Motor neuron (in vitro differentiated cells): Measurements from ENCODE around the gene RAN. TPM values are rescaled to one million over a fixed set of nuclear protein-coding genes. Genes with fewer than 3 reads are reported as not detected.
A peak's percentile ranks its signal among the peaks of the same experiment; 100 is the strongest.
"Not testable (repeated sequence)": the region's sequence is repeated elsewhere in the genome, so short reads cannot be mapped to it uniquely, and the experiment has no call there.

Experiments used
- ATAC-seq, 8 experiments: fragments of 200-7000 bp; cut with Tn5 transposase; replicated peaks in 6 of 8; 2 replicates each; pipeline ENCODE4 v1.8.0; 2021; ENCODE audit warnings: mild to moderate bottlenecking in 8 of 8, moderate library complexity in 8 of 8
- H3K27ac ChIP-seq, 2 donors: fragments of 250-450 bp; sonication (Bioruptor Pico); 2 replicates each; pipeline ENCODE4 v1.9.0; 2021; ENCODE audit warnings: antibody characterized with exemption in 2 of 2, mild to moderate bottlenecking in 2 of 2, moderate library complexity in 1 of 2
- H3K4me1 ChIP-seq, 2 donors: fragments of 250-450 bp; sonication (Bioruptor Pico); replicated peaks in 1 of 2; 2 replicates each; pipeline ENCODE4 v1.6.1; 2021; ENCODE audit warnings: antibody characterized with exemption in 2 of 2, mild to moderate bottlenecking in 2 of 2, moderate library complexity in 1 of 2
- H3K4me3 ChIP-seq, 5 donors: fragments of 250-450 bp; sonication (Bioruptor Pico); 2 replicates each; pipeline ENCODE4 v1.9.0; 2021; ENCODE audit warnings: antibody characterized with exemption in 5 of 5, mild to moderate bottlenecking in 5 of 5, moderate library complexity in 4 of 5
- WGBS, 10 experiments: fragments of 450-650 bp; shearing (Covaris generic); methylation state at CpG; one replicate each; pipeline ENCODE4 v1.0.0; 2022; 5-methylcytosine and 5-hydroxymethylcytosine counted together
- in situ Hi-C, 9 experiments: fragments of 400-800 bp; cut with MboI; loops; one replicate each; pipeline ENCODE4 v1.15.0; 2021; ENCODE audit warnings: low sequenced_read_pairs in 9 of 9, low pct_unique_long_range_greater_than_20kb in 2 of 9; ENCODE audit not compliant: unreplicated experiment in 9 of 9
- total RNA-seq, 8 experiments: library from RNA; unstranded; fragments of 300-600 nt; gene quantifications; 2 replicates each; pipeline versions ENCODE4 v1.2.3 to v1.2.4, GENCODE V29; 2022

RAN gene
- total RNA-seq, 8 experiments from 2014 or later = 162 to 797 (median 416) TPM

DNA sequence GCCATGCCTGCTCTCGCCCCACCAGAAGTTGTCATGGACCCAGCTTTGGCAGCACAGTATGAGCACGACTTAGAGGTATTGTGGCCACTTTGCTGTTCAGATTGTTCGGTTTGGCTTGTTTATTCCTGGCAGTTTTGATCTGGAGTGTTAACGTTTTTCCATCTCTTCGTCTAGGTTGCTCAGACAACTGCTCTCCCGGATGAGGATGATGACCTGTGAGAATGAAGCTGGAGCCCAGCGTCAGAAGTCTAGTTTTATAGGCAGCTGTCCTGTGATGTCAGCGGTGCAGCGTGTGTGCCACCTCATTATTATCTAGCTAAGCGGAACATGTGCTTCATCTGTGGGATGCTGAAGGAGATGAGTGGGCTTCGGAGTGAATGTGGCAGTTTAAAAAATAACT, 3.8 kb downstream of the RAN start:
- in situ Hi-C loops, ATAC-seq, H3K27ac ChIP-seq, H3K4me3 ChIP-seq: not testable (repeated sequence)
- H3K4me1 ChIP-seq = peaks cover 15 to 21% of the 10 kb centered on the region in 2 donors
- WGBS, 10 experiments = 60 to 100% (median 89%) methylated on average over 1 to 6 of the region's 11 CpGs; no CpG with 5 or more reads in 3 of the 10 experiments

DNA sequence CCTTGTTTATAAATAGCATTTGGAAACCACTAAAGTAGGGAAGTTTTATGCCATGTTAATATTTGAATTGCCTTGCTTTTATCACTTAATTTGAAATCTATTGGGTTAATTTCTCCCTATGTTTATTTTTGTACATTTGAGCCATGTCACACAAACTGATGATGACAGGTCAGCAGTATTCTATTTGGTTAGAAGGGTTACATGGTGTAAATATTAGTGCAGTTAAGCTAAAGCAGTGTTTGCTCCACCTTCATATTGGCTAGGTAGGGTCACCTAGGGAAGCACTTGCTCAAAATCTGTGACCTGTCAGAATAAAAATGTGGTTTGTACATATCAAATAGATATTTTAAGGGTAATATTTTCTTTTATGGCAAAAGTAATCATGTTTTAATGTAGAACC, 4.4 kb downstream of the RAN start:
- in situ Hi-C loops = no loop called here
- Histone ChIP-seq H3K27ac (no peak overlapping the region), H3K4me3 (no peak overlapping the region), H3K4me1 (peaks cover 9 to 15% of the 10 kb centered on the region in 2 donors)
- ATAC-seq = no peak

DNA sequence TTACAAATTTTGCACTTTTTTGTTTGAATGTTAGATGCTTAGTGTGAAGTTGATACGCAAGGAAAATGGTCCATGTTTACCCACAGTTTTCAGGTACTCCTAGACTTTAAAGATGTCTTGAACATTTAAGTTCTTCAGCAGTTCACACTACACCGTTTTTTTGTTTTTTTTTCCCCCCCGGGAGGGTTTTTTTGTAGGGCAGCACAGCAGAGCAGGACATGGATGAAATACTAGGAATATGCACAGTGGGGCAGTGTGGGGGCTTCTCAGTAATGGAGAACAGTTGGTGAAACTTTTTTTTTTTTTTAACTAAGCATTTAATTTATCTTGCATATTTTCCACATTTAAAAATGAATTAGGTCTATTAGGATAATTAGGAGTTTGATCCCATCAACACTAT, 4.9 kb downstream of the RAN start:
- in situ Hi-C loops = no loop called here
- no peak overlapping the region for H3K4me3 ChIP-seq
- 60 to 100% (median 79%) methylated on average over 1 to 3 of the region's 3 CpGs; no CpG with 5 or more reads in 2 of the 10 experiments for WGBS, 10 experiments
- peaks cover 8 to 14% of the 10 kb centered on the region in 2 donors for H3K4me1 ChIP-seq
- H3K27ac ChIP-seq = no peak overlapping the region
- no peak for ATAC-seq

DNA sequence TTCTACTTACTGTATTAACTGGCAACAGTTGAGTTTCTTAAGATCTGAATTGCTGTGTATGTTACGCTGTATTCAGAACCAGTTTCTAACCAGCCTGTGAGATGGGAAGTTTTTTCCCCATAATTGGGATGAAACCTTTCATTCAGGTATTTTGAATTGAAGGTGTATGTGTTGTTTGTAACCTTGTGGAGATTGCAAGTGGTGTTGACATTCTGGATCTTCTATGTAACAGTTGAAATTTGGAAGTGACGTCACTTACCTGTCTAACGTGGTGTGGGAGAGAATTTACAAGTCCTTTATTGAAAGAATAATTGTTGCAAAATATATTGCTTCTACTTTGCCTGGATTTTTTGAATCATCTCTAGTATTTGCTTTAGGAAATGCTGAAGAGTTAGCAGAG, 5.5 kb downstream of the RAN start:
- peaks cover 8 to 14% of the 10 kb centered on the region in 2 donors for H3K4me1 ChIP-seq
- WGBS, 10 experiments = 73 to 100% (median 100%) methylated on average over 1 to 3 of the region's 3 CpGs; no CpG with 5 or more reads in 1 of the 10 experiments
- H3K27ac ChIP-seq = no peak overlapping the region
- no peak for ATAC-seq
- in situ Hi-C loops = no loop called here
- no peak overlapping the region for H3K4me3 ChIP-seq

DNA sequence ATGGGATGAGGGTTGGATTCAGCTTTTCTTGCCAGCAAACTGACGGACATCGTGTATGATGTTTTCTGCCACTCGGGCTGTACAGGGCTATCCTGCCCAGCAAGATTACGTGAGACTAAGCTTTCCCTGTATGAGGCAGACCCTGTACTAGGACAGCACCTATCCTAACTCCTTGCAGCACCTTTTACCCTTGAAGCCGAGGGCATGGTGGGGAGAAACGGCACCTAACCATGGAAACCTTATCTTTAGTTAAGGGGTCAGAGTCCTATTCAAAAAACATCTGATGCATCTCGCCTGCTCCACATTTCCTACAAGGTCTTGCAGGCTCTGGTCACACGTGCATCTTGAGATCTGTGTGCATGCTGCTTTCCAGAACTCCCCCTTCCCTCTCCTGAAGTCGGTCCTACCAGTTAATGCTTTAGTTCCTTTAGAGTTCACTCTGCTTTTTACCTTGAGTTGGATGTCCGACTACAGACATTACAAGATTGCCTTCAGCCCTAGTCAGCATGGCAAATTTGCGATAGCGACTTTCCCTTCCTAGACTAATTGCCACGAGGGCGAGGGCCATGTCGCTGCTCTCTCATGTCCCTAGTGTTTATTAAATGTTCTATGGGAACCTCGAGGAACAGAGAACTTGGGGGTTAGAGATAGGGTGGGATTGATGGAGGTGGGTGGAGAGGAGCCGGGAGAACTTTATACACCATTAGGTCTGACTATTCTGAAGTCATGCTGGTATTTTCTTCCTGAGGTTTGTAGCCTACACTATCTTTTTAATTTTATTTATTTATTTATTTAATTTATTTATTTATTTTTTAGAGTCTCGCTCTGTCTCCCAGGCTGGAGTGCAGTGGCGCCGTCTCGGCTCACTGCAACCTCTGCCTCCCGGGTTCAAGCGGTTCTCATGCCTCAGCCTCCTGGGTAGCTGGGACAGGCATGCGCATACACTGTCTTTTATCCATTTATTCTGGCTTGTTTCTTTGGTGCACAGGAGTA, 6.6 kb downstream of the RAN start:
- Histone ChIP-seq H3K4me1 (peaks cover 6 to 7% of the 10 kb centered on the region in 2 donors), H3K4me3 (no peak overlapping the region), H3K27ac (no peak overlapping the region)
- in situ Hi-C loops = no loop called here
- WGBS, 10 experiments = 54 to 97% (median 79%) methylated on average over 5 to 15 of the region's 24 CpGs
- ATAC-seq = peak; percentile 3 to 26 (median 10)

DNA sequence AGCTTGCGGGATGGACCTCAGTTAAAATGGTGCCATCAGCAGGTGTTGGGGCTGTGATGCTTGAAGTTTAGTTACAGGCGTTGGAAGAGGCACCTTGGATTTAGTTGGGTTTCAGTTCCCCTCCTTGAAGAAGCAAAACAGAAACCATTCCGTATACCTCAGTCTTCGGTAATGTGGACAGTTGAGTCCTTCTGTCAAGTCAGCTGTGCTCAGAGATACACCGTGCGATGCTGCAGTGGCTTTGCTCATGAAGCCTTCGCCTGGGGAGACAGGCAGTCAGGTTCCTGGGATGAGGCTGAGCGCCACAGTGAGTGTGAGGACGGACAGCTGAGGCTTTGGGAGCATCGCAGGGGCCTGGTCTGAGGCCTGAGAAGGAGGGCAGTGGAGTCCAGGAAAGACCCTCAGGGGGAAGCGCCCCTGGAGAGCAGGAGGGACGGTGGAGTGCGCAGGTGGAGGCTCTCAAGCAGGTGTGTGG, 7.4 kb downstream of the RAN start:
- Histone ChIP-seq H3K4me3 (no peak overlapping the region), H3K27ac (no peak overlapping the region), H3K4me1 (peaks cover 0 to 5% of the 10 kb centered on the region in 2 donors)
- in situ Hi-C loops = no loop called here
- peak; percentile 5 to 36 (median 20) for ATAC-seq
- 82 to 94% (median 86%) methylated on average over 2 to 10 of the region's 13 CpGs; no CpG with 5 or more reads in 4 of the 10 experiments for whole genome bisulfite sequencing, 10 experiments

DNA sequence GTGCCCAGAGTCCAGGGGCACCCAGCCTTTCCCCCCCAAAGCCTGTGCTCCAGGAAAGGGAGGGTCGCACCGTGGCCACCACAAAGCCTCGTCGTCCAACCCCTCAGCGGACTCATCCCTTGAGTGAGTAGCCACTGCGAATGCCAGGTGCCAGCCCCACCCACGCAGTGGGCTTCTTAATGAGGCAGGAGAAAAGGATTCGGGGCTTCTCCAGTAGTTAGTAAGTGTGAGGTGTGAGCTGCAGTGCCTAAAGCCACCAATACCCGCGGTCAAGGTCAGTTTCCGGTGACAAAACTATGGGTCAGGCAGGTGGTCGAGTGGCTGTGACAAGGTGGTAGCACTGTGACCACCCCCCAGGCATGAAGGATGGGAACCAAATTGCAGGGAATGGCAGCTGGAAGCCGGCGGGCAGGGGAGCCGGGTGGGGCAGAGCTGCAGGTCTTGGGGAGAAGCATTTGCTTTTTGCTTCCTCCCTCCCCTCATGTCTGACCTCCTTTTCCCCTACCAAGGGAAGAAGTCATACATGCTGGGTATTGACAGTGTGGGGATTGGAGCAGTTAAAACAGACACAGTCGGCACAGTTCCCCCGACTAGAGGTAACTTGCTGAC, 8.0 kb downstream of the RAN start:
- ATAC-seq = peak; percentile 15 to 52 (median 34)
- WGBS, 10 experiments = 0 to 94% (median 45%) methylated on average over 1 to 5 of the region's 17 CpGs; no CpG with 5 or more reads in 4 of the 10 experiments
- no peak overlapping the region for H3K4me3 ChIP-seq

DNA sequence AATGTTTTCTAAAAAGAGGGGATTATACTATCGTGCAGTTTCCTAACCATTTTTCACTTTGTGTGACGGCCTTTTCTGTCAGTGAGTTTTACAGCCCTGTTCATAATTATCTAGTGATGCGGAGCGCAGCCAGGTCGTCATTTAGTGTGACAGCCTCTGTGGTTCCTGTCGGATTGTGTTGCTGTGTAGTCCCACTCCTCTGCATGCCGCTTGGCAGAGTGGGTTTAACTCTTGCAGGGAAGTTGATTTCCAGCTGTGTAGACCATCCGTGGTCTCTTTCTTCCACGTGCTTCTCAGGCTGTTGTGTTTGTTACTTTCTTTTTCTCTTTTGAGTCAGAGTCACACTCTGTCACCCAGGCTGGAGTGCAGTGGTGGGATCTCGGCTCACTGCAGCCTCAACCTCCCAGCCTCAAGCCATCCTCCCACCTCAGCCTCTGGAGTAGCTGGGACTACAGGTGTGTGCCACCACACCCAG, 8.6 kb downstream of the RAN start:
- in situ Hi-C loops = no loop called here
- Histone ChIP-seq H3K4me1 (peaks cover 0 to 5% of the 10 kb centered on the region in 2 donors), H3K27ac (no peak overlapping the region), H3K4me3 (no peak overlapping the region)
- 0 to 28% (median 18%) methylated on average over 1 to 10 of the region's 10 CpGs; no CpG with 5 or more reads in 2 of the 10 experiments for WGBS, 10 experiments
- ATAC-seq = peak; percentile 19 to 54 (median 41)

More for the DNA sequence above, 8.0 kb downstream of the RAN start:
- in situ Hi-C loops = no loop called here
- Histone ChIP-seq H3K27ac (no peak overlapping the region), H3K4me1 (peaks cover 0 to 5% of the 10 kb centered on the region in 2 donors)

DNA sequence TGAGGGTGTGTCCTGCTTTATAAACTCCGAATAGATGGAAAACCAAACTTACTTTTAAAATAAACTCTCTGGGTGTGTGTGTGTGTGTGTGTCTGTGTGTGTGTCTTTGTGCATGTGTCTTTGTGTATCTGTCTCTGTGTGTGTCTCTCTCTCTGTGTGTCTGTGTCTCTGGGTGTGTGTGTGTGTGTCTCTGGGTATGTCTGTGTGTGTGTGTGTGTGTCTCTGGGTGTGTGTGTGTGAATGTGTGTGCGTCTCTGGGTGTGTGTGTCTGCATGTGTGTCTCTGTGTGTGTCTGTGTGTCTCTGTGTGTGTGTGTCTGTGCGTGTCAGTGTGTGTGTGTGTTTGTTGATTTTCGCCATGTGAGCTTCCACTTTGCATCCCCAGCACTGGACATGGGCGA, 9.2 kb downstream of the RAN start:
- in situ Hi-C loops = no loop called here
- peaks cover 0 to 5% of the 10 kb centered on the region in 2 donors for H3K4me1 ChIP-seq
- ATAC-seq = peak in 1 of 8 experiments; percentile 1

DNA sequence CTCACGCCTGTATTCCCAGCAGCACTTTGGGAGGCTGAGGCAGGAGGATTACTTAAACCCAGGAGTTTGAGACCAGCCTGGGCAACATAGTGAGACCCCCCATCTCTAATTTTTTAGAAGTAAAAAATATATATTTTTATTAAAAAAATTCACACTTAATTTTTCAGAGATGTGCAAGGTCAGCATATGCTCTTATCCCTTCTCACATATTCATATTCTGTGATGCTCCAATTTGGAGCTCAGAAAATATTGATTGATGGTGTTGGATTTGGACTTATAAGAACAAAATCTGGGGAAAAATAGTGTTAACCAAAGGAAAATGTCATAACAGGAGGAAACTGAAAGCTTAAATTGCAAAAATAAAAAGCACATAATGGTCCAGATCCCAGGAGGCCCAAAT, 9.7 kb downstream of the RAN start:
- Histone ChIP-seq H3K4me3 (no peak overlapping the region), H3K27ac (no peak overlapping the region), H3K4me1 (peaks cover 0 to 5% of the 10 kb centered on the region in 2 donors)
- 50 to 100% (median 83%) methylated on average over 1 of the region's 1 CpG; no CpG with 5 or more reads in 7 of the 10 experiments for WGBS, 10 experiments
- no peak for ATAC-seq
- in situ Hi-C loops = no loop called here

More for the DNA sequence above, 9.2 kb downstream of the RAN start:
- H3K27ac ChIP-seq = no peak overlapping the region
- WGBS, 10 experiments = 0 to 88% methylated on average over 1 to 3 of the region's 5 CpGs; no CpG with 5 or more reads in 8 of the 10 experiments
- H3K4me3 ChIP-seq = no peak overlapping the region

DNA sequence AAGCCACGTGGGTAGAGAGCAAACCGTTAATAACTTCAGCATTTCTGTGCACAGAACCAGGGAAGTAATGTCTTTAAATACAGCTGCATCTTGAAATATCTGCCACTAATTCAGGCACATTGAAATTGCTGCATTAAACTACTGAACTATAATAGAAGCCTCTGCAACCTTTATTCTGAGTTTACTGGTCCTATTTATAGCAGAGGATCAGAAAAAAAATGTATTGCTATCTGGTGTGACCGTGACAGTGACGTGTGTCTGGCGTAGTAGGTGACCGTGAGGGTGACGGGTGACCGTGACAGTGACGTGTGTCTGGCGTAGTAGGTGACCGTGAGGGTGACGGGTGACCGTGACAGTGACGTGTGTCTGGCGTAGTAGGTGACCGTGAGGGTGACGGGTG, 15.3 kb downstream of the RAN start:
- ATAC-seq, H3K4me3 ChIP-seq, in situ Hi-C loops, H3K4me1 ChIP-seq, H3K27ac ChIP-seq: not testable (repeated sequence)
- 0 to 93% (median 63%) methylated on average over 2 of the region's 17 CpGs; no CpG with 5 or more reads in 4 of the 10 experiments for WGBS, 10 experiments

DNA sequence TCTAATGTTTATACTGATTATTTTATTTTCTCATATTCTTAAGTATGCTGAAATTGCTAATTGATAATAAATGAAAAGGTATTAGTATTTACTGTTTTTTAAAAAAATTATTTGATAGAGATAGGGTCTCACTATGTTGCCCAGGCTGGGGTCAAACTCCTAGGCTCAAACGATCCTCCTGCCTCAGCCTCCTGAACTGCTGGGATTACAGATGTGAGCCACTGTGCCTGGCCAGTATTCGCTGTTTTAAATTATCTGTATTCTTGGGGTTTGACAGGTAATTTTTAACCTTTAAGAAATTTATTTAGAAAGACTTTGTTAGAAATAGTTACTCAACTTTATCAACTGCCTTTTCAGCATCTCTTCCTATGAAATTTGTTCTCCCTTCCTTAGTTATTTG, 32.2 kb downstream of the RAN start:
- no peak overlapping the region for H3K27ac ChIP-seq
- H3K4me3 ChIP-seq = no peak overlapping the region
- WGBS, 10 experiments = 17 to 100% (median 78%) methylated on average over 1 to 2 of the region's 2 CpGs; no CpG with 5 or more reads in 1 of the 10 experiments
- H3K4me1 ChIP-seq = no peaks in the 10 kb centered on the region
- ATAC-seq = no peak
- in situ Hi-C loops = loop anchor here in 5 of 9 experiments (25.0 kb wide), 5 partner anchors 183 to 1108 kb away; partner anchors contain the start of gene SFSWAP (in 1 of the 5)
